ENCODE data around the gene FKBP1A. TPM values are rescaled to one million over a fixed set of nuclear protein-coding genes. Genes with fewer than 3 reads are reported as not detected.

Gene FKBP1A
- total RNA-seq, 3 donors from 2014 or later, result 115 to 191 (median 128) TPM

DNA sequence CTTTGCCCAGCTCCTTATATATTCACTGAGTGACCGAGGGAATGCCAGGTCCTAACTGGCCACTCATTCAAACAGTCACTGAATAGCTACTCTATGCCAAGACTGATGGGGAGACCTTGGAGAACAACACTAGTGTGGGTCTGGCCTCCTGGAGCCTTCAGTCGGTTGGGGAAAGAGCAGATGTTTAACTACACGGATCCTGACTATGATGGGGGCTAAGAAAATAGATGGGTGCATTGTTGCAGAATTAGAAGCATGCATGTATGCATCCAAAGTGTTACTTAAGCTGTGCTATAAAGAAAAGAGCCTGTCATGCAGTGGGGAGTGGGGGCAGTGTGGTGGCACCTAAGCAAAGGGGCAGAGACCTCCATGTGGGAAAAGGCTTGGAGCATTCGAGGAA, 6.5 kb downstream of the FKBP1A start:
- intact Hi-C loops (cut with DNase I; ENCODE audit: low total_unique reads), result no loop called here
- TF ChIP-seq, protein P1, sequence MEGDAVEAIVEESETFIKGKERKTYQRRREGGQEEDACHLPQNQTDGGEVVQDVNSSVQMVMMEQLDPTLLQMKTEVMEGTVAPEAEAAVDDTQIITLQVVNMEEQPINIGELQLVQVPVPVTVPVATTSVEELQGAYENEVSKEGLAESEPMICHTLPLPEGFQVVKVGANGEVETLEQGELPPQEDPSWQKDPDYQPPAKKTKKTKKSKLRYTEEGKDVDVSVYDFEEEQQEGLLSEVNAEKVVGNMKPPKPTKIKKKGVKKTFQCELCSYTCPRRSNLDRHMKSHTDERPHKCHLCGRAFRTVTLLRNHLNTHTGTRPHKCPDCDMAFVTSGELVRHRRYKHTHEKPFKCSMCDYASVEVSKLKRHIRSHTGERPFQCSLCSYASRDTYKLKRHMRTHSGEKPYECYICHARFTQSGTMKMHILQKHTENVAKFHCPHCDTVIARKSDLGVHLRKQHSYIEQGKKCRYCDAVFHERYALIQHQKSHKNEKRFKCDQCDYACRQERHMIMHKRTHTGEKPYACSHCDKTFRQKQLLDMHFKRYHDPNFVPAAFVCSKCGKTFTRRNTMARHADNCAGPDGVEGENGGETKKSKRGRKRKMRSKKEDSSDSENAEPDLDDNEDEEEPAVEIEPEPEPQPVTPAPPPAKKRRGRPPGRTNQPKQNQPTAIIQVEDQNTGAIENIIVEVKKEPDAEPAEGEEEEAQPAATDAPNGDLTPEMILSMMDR (IDR thresholded peaks at IDR 0.05), result no peak
- TF ChIP-seq POLR2A (IDR thresholded peaks at IDR 0.05), result no peak
- no peak for TF ChIP-seq POLR2AphosphoS5 (IDR thresholded peaks at IDR 0.05)

DNA sequence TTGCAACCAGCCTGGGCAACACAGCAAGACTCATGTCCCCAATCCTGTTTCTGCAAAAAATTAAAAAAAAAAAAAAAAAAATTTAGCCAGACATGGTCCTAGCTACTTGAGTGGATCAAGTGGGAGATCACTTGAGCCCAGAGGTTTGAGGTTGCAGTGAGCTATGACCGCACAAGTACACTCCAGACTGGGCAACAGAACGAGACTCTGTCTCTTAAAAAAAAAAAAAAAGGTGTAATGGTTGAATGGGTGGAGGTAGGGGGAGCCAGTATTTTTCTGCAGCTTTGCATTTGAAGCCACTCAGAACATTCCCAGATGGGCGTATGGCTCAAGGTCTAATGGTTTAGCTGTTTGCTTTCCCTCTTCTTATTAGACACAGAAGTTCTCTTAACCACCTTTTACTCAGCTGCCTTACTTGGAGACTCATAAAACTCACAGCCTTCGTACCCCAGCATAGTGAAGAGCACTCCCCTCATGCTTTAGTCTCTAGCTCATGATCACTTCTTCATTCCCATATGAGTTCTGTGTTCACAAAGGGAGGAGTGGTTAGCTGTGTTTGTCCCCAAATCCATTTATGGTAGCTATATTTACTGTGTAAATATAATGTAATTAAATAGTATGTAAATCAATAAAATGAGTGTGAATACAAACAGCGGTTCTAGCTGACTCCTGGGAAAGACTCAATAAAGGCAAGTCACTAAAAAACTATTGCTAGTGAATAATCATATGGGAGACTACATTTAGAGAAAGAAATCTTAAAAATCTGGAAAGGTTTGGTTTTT, 9.0 kb downstream of the FKBP1A start:
- H3K4me1 ChIP-seq, result peaks cover 2 to 4% of the 10 kb centered on the region in 2 donors
- no peak overlapping the region for H3K27ac ChIP-seq
- TF ChIP-seq POLR2A (IDR thresholded peaks at IDR 0.05) (no peak), POLR2AphosphoS5 (IDR thresholded peaks at IDR 0.05) (no peak)
- TF ChIP-seq, protein P1 (IDR thresholded peaks at IDR 0.05), result no peak
- intact Hi-C loops (cut with DNase I; ENCODE audit: low total_unique reads), result no loop called here
- H3K36me3 ChIP-seq, result no peaks in the 10 kb centered on the region
- H3K27me3 ChIP-seq, result no peaks in the 10 kb centered on the region
- no peak overlapping the region for H3K4me3 ChIP-seq
- no peak for DNase-seq (ENCODE audit: low spot score in 2 of 2)
- no peaks in the 10 kb centered on the region for H3K9me3 ChIP-seq

More for the DNA sequence above, 6.5 kb downstream of the FKBP1A start:
- DNase-seq (ENCODE audit: low spot score in 2 of 2), result no peak
- no peaks in the 10 kb centered on the region for H3K9me3 ChIP-seq
- H3K4me3 ChIP-seq, result no peak overlapping the region
- peaks cover 7 to 23% of the 10 kb centered on the region in 2 donors for H3K4me1 ChIP-seq
- H3K27ac ChIP-seq, result no peak overlapping the region
- H3K36me3 ChIP-seq, result no peaks in the 10 kb centered on the region
- H3K27me3 ChIP-seq, result no peaks in the 10 kb centered on the region

DNA sequence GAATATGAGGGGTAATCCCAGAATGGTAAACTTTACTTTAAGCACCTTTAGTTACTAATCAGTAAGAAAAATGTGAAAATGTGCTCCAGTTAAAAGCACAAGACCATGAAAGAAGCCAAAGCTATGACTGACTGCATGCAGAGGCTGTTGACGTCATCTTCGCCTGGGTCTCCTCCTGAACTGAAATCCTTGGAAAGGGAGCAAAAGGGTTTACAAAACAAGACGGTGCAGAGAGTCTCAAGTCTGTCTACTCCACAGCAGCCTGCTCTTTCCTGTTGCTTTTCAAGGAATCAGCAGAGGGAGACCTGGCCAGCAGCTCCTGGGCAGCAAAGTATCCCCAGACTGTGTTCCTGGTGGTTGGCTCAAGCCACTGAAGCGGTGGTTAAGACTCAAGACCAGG, 10.2 kb downstream of the FKBP1A start:
- Histone ChIP-seq H3K36me3 (no peaks in the 10 kb centered on the region), H3K27me3 (no peaks in the 10 kb centered on the region), H3K4me1 (peaks cover 0 to 4% of the 10 kb centered on the region in 2 donors), H3K9me3 (no peaks in the 10 kb centered on the region), H3K4me3 (no peak overlapping the region), H3K27ac (peak overlapping the region in 1 of 2 donors; percentile 59)
- intact Hi-C loops (cut with DNase I; ENCODE audit: low total_unique reads), result no loop called here
- TF ChIP-seq POLR2A (IDR thresholded peaks at IDR 0.05), result no peak
- TF ChIP-seq, protein P1 (IDR thresholded peaks at IDR 0.05), result no peak
- no peak for TF ChIP-seq POLR2AphosphoS5 (IDR thresholded peaks at IDR 0.05)
- DNase-seq (ENCODE audit: low spot score in 2 of 2), result no peak

DNA sequence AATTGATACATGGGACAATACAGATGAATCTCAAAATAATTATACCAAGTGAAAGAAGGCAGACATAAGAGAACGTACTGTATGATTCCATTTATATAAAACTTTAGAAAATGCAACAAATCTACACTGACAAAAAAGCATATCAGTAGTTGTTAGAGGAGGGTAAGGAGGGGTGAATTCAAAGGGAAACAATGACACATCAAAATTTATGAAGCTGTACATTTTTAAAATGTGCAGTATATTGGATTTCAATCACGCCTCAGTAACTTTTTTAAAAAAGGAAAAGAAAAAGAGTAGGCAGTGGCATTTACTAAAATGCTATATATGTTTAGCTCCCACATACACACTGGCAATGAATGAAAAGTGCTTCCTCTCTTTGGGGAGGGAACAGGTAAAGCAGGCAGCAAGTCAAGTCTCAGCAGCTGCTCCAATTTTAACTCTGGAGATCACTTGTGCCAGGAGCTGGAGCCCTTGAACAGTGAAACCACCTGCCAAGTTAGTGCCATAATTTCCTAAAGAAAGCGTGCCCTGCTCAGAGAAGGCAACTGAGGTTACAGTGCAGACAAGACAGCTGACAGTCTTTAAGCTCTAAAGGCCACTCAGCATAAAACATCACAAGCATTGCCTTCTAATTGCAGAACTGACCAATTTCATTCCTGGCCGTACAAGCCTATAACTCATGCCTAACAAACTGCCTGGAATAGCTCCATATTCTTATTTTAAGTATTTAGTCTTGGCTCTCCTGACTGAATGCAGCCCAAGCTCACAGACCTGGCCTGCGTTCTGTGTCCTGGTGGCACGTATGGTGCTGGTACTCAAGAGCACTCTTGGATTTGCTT, 10.9 kb downstream of the FKBP1A start:
- no peak overlapping the region for H3K4me3 ChIP-seq
- peaks cover 0 to 4% of the 10 kb centered on the region in 2 donors for H3K4me1 ChIP-seq
- intact Hi-C loops (cut with DNase I; ENCODE audit: low total_unique reads), result no loop called here
- H3K27ac ChIP-seq, result peak overlapping the region in 1 of 2 donors; percentile 59
- TF ChIP-seq POLR2AphosphoS5 (IDR thresholded peaks at IDR 0.05) (no peak), POLR2A (IDR thresholded peaks at IDR 0.05) (no peak)
- TF ChIP-seq, protein P1 (IDR thresholded peaks at IDR 0.05), result no peak
- H3K36me3 ChIP-seq, result no peaks in the 10 kb centered on the region
- H3K9me3 ChIP-seq, result no peaks in the 10 kb centered on the region
- no peaks in the 10 kb centered on the region for H3K27me3 ChIP-seq
- no peak for DNase-seq (ENCODE audit: low spot score in 2 of 2)

DNA sequence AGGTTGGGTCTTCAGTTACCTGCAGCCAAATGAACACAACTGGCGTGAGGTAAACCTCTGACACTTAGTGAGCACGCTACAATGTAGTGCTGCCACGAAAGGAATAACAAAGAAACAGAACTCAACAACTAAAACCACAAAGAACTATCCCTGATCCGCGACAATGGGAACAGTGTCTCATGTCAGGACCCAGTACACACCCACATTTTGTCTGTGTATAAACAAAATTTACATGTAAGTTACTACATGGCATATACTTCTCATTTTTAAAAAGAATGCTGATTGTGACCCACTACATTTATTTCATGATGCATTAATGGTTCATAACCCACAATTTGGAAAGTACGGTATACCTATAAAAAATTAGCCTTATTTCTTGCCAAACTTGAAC, 14.1 kb downstream of the FKBP1A start:
- intact Hi-C loops (cut with DNase I; ENCODE audit: low total_unique reads), result loop anchor here (1.0 kb wide), 1 partner anchor 19 kb away; no protein-coding TSS in a partner anchor
- TF ChIP-seq POLR2AphosphoS5 (IDR thresholded peaks at IDR 0.05) (no peak), POLR2A (IDR thresholded peaks at IDR 0.05) (no peak)
- TF ChIP-seq, protein P1 (IDR thresholded peaks at IDR 0.05), result no peak
- Histone ChIP-seq H3K36me3 (no peaks in the 10 kb centered on the region), H3K4me1 (peaks cover 0 to 4% of the 10 kb centered on the region in 2 donors), H3K27me3 (no peaks in the 10 kb centered on the region), H3K9me3 (no peaks in the 10 kb centered on the region), H3K27ac (no peak overlapping the region), H3K4me3 (no peak overlapping the region)
- DNase-seq (ENCODE audit: low spot score in 2 of 2), result no peak
